M059J (cell line): ENCODE measurements around the gene IGIP. TPM values are rescaled to one million over a fixed set of nuclear protein-coding genes. Genes with fewer than 3 reads are reported as not detected.
"Not testable (repeated sequence)": the region's sequence is repeated elsewhere in the genome, so short reads cannot be mapped to it uniquely, and the experiment has no call there.

Experiments used
- DNase-seq: peaks from one replicate; pipeline ENCODE4 v3.0.0-alpha.2; 2012; ENCODE audit warnings: low read depth
- total RNA-seq: library from RNA; depleted of rRNA; stranded (reverse); fragments of >200 nt; shearing (Covaris generic); gene quantifications from 2 replicates; pipeline ENCODE4 v1.2.3, GENCODE V29; 2014

IGIP gene
- total RNA-seq, 1 experiment from 2014 or later: 1.8 TPM

DNA sequence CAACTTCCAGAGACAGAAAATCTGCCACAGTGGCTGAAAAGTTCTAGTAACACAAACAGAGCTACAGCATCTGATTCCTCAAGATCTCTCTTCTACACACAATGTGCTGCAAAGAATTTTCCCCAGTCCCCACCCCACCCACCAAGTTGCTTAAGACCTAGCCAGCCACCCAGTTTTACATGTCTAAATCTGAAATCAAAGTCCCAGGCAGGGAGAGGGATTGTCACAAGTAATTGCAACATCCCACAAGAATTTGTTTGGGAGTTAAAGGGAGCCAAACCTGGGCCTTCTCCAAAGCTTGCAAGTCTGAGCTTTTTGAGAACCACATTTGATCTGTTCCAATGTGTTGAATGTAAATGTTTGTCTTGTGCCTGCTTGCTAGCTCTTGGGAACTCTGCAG lies 15.5 kb downstream of the IGIP start:
- DNase-seq: no peak

DNA sequence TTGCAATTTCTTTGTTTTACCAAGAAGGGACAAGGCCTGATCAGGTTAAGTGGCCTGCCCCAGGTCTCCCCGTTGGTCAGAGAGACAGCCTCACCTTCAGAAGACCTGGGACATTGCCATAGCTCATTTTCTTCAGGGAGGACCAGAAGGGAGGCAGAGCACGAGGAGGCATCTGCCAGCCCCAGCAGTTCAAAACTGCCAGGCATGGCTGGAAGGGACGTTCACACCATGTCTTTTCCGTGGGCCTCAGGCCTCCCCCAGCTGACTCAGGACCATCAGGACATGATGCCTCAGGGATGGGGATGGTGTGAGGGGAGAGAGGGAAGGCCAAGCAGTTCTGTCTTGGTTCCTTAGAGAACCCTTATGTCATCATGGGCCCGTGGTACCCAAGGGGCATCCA lies 16.5 kb downstream of the IGIP start:
- no peak for DNase-seq

DNA sequence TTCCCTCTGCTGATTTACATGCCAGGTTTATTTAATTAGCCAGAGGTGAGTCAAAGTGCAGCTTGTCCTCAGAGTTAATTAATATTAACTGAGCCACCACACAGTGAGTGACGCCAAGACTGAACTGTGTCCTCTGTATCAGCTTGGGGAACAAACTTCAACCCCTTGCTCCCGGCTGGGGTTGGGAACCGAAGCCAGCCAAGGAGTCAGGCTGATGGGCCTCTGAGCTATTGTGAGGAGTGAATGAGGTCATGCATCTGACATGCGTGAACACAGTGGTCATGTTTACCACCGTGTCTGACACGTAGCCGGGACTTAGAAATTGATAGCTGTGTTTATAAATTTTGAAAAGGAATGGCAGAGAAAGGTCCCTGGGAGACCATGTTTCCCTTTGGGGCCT lies 17.1 kb downstream of the IGIP start:
- no peak for DNase-seq

DNA sequence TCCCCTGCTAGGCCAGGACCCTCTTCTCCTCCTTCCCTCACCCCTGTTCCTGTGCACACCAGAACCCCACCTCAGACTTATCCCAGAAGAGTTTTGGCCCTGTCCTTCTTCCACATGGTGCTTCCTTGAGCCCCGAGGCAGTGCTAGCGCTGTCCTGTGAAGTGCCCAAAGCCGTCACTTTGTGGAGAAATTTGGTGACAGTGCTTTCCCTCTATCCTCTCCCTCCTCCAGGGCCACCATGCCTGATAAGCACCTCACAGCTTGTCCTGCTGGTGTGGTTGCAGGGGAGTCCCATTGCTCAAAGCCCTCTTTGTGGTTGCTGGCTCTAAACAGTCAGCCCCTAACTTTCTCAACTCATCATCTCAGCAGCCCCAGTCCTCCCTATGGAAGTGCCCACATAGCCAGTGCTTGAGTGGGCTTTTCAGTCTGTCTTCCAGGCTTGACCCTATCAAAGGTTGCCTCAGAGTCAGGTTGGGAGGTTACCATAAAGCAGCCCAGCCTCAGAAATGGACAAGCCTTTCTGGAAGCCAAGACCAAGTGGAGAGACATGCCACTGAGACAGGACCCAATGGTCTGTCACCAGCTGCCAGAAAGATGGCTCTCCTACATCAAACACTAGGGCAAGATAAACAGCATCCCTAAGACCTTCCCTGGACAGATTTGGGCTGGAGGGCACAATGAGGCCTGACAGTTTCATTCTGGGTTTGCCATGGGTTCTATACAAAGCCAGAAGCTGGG lies 18.0 kb downstream of the IGIP start:
- no peak for DNase-seq

DNA sequence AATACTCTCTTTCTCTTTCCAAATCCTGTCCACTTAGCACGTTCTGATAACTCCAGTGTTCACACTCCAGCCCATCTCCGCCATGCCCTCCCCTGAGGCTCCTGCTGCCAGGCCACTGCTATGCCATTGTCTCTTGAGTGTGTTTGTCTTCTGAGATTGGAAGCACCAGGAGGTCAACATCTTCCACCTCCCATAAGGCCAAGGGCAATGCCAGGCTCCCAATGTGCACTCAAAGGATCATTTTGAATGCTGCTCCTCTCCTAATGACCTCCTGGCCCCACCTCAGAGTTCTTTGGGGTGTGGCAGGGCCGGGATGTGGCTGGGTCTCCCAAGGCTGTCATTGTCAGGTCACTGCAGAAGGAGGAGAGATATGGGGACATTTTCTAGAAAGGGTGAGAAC lies 19.5 kb downstream of the IGIP start:
- DNase-seq: no peak

DNA sequence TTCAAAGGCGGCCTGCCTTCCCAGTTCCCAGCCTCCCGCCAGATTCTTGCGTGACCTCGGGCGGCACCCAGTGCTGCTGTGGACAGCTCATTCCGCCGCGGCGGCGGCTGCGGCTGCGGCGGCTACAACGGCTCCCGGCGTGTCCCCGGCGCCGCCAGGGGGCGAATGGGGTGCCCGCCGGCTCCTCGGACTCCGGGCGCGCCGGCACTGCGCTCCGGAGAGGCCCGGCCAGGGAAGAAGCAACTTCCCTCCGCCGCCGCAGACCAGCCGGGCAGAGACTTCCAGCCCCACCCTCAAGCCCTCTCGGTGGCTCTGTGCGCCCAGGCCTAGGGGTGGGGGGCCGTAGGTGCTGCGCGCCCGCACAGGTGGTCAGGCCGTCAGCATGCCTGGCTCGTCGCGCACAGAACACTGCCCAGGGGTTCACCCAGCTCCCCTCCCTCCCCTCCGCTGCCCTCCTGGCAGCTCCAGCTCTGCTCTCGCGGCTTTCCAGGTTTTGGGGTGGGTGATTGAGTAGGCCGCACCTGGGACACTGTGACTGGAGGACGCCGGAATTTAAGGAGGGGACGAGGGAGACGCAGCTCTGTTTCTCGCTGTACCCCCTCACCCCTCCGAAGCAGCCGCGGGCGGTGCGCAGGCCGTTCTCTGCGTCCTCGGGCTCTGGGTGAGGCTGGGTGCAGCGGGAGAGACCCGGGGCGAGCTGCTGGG lies 20.2 kb downstream of the IGIP start:
- DNase-seq: peak; percentile 72

DNA sequence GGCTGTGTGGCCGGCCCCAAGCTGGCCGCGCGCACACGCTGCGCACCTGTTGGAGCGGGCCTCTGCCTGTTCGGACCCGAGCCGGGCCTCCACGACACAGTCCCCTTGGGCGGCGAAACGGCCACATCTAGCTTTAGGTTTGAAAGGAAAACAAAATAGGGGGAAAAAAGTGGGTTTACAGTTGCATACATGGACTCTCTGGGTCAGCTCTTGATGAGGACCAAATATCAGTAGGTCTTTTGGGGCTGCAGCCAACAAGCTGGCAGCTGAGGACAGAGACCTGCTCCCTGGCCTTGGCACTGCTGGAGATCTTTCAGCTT lies 20.7 kb downstream of the IGIP start:
- no peak for DNase-seq

DNA sequence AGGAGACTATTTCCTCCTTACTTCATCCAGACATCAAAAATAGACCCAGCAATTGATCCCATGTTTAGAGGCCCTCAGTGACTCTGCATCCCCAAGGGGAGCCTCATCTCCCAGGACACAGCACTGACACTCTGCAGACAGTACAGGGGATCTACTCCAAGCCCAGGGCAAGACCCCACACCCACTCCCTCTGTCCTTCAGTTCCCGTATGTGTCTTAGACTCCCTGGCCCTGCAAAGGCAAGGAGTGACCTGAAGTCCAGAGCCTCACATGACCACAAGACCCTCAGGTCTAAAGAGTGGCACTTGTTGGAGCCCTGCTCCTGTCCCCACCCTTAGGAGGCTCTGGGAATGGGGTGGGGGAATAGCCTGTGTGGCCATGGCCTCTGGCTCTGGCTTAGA lies 21.7 kb downstream of the IGIP start:
- DNase-seq: no peak

DNA sequence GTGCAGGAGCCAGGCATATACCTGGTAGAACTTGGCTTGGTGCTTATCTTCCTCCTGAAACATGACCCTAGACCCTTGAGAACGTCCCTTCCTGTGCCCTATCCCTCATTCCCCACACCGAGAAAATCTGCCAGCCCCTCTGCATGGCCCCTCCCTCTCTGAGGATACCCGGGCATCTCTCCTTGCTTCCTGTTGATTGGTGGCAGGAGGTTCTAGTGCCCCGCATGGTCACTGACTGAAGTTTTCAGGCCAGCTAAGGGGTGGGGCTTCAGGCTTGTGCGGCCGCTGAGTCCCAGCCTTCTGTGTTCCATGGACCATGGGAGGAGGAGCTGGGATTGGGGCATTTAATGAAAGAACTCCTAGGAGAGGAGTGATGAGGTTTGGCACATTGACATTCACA lies 22.8 kb downstream of the IGIP start:
- no peak for DNase-seq

DNA sequence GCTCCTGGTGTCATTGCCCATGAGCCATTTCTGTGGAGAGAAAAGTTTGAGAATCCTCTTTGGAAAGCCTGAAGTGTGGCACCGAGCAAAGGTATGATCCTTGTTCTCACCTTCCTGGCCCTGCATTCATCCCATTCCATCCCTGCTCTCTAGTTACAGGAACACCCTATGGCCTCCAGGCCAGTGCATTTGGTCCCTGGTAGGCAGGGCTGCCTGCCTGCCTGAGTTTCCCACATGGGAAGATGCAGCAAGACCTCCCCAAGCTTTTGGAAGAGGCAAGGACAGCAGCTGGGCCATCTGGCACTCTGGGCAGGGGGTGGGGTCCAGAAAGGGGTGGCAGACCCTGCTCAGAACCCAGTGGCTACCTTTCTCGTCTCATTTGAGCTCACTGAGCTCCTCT lies 24.5 kb downstream of the IGIP start:
- DNase-seq: no peak

DNA sequence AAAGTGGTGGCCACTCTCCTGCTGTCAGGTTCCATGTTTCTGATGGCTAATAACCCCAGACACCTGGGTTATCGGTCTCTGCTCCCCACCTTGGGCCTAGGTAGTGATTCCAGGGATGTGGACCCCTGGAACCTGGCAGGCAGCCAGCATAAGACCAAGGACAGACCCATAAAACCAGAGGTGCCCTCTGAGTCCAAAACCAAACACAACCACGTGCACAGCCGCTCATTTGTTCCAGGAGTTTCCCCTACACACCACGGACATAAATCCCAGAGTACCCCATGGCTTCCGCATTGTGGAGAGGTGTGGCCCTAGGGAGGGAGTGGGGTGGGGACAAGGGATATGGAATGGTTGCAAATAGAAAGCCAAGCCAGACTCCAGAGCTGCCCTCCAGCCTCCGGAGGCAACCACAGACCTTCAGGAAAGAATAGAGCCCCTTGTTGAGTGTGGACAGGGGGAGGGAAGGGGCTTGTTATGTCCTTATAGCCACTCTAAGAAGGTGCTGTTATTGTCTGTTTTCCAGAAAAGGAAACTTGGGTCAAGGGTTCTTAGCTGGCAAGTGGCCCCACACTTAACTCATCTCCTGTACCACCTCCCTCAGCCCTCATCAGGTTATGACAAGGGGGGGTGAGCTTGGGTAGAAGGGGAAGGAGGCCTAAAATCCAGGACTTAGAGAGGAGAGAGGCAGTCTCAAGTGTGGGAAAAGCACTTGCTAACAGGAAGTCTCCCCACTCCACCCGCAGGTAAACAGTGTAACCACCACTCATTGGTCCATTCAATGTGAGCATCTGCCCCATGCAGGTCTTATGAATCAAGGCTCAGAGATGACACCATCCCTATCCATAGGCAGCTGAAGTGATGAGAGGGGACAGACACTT lies 25.6 kb downstream of the IGIP start:
- DNase-seq: no peak

DNA sequence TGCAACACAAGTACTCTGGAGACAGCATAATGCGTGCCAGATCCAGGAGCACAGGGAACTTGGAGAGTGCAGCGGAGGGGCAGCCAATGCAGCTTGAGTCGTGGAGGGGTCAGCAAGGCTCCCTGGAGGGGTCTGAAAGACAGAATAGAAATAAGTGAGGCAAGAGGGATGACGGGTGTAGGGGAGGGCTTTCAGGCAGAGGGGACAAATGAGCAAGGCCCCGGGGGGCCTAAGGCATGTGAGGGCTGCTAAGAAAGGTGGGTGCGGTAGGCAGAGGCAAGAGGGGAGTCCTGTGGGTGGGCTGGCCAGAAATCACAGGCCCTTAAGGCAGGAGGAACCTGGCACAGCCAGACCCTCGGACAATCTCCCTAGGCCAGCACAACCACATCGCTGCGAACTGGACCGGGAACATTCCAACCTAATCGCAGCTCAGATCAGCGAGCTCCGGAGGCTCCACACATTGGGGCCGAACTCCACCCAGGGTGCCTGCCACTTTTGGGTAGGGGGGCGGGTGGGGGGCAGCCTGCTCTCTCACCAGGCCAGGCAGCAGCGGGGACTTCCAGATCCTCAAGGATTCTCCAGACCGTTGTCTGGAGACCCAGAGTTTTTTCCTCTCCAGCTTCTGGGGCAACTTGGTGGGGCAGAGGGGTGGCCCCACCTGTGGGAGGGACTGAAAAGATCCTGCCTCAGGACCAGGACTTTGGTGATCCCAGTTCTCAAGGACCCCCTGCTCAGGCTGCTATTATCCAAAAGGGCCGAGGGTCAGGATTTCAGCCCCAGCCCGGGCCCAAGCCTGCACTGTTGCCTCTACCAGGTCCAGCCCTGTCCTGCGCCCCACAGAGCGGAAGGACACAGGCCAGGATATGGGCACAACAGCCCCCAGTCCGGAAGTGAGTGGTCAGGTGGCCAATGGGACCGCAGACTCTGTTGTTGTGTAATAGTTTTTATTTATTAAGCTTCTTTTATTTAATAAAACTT lies 26.6 kb downstream of the IGIP start:
- DNase-seq: no peak

DNA sequence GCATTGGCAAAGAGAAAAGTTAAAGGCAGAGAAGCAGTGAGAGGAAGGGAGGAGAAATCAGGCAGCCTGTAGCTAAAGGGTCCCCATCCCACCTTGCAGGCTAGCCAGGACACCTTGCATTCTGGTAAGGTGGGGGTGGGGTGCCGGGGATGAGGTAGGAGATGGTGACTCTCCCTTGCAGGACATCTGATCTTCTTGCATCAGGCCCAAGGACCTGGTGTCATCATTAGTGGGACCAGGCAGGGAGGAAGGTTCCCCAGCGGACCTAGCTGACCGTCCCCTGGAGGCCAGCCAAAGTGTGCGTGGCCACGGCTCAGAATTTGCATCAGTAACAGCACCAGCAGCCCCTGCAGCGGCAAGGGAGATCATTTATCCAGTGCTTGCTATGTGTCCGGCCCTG lies 27.5 kb downstream of the IGIP start:
- no peak for DNase-seq

DNA sequence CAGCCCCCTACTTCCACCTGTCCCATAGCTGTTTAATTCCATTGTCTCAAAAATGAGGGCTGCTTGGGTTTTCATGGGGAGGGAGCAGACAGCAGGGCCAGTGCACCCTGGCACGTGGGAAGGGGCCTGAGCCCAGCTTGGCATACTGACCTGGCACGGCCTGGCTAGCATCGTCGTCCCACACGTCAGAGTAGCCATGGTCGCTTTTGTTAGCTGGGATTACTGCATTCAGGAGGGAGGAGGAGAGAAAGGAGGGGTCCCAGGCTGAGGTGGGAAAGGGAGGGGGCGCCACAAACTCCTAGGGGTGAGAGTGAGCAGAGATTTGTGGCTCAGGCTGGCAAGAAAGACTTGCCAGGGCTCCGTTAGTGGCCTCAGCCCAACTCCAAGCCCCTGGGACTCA lies 28.2 kb downstream of the IGIP start:
- no peak for DNase-seq

DNA sequence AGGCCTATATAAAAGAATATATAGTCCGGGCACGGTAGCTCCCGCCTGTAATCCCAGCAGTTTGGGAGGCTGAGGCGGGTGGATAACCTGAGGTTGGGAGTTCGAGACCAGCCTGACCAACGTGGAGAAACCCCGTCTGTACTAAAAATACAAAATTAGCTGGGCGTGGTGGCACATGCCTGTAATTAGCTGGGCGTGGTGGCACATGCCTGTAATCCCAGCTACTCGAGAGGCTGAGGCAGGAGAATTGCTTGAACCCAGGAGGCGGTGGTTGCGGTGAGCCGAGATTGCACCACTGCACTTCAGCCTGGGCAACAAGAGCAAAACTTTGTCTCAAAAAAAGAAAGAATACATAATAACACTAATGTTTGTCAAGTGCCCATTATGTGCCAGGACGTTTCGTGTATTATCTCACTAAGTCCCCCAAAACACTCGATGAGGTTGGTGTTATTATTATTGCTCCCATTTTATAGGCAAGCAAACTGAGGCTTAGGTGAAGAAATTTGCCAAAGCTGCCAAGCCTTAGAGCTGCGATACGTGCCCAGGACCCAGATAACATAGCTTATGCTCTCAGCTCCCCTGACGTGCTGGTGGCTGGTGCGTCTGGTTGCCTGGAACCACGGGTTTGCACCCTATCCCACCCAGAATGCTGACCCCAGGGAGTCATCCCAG lies 29.1 kb downstream of the IGIP start:
- not testable (repeated sequence) for DNase-seq

DNA sequence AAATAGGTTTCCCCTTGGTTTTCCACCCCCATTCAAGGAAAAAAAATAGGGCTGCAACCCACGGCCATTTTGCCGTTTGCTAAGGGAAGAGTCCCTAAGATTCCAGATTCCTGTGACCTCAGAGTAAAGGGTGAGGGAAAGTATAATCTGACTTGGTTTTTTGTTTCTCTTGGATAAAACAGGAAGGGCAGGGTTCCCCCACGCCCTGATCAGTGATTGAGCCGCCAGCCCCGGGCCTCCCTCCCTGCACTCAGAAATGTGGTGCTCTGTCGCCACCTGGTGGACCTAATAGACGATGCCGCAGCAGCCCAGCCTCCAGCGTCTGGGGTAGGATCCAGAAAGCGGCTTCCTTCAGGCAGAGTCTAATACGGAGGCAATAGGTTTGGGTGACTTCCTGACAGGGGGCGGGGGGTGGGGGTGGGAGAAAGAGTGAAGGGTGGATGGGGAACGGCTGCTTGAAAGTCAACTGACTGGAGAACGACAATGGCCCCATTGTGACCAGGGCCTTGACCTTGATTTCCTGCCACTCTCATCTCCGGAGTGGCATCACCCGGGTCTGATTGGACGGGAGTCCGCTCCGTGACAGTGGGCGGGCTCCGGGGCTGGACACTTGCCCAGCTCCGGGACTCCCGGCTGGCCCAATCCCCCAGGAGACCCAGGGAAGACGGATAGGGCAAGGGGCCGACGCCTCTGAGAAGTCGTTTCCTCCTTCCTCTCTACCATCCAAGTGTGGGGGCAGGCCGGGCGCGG lies 31.5 kb downstream of the IGIP start:
- peak; percentile 78 for DNase-seq

DNA sequence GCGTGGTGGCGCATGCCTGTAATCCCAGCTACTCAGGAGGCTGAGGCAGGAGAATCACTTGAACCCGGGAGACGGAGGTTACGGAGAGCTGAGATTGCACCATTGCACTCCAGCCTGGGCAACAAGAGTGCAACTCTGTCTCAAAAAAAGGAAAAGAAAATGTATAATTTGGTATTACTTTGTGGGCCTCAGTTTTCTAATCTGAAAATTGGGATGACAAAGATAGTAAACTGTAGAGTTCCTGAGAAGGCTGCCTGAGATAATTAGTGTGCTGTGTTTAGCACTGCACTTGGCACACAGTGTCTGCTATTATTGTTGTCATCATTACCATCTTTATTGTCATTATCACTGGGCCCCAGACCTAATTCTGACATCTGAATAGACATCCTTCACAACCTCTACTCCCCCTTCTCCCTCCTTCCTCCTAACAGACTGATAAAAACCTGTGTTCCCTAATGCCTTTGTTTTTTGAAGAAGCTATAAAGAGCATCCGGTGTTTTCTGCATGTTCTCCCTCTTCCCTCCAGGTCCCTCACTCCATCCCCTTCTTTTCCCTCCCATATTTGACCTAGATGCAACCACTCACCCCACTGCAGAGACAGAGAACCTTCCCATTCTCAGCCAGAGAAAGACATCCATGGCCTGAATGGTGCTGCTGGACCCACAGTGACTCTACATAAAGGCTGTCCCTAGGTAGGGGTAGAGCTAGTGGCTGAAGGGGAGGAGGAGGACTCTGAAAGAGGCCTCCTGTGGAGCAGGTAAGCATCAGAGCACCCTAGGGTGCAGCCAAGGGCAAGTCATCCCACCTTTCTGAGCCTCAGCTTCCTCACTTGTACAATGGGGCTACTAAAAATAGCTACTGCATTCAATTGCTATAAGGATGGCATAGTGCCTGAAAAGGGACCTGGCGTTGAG lies 33.5 kb downstream of the IGIP start:
- DNase-seq: no peak

DNA sequence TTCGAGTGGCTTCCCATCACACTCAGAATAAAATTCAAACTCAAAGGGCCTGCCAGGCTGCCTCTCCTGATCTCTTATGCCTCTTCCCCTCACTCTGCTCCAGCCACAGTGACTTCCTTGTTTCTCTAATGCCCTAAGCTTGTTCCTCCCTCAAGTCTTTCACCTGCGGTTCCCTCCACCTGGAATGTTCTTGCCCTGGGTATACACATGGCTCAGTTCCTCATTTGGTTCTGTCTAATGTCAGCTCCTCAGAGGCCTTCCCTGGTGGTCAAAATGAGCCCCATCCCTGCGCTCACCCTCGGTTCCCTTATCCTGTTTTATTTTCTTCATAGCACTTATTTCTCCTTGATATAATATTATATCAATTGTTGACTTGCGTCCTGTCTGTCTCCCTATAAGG lies 36.5 kb downstream of the IGIP start:
- no peak for DNase-seq

DNA sequence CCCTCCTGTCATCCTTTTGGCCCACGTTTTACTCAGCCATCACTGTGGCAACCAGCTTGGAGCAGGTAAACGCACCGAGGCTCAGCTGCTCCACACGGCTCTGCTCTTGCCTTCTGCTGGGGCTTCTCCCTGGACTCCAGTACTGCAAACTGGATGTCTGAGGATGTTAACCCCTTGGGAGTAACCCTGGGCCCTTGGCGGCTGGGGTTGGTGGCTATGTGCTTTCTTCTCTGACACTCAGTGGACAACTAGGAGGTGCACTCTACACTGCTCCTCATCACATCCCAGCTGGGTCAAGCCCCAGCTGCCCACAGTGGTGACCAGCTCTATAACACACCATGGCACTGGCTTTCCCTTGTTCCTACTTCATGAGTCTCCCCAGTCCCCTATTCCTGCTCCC lies 37.0 kb downstream of the IGIP start:
- no peak for DNase-seq
